ENCODE results near the gene RABGAP1L.

Gene RABGAP1L

DNA sequence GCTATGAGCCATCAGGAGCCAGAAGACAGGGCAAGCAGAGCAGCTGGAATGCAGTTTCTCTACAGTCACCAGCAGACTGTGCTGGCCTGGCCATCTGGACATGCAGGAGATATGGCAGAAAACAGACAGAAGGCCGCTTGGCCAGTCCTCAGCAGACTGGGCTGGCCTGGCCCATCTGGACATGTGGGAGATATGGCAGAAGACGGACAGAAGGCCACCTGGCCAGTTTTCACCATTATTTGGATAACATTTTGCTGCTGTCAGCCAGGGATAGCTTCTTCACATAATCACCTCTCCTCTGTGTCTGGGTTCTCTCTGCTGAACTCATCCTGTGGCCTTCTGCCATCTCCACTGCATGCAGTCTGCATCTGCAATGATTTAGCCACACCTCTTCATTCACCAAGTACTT lies 815.4 kb downstream of the RABGAP1L start:
- TF ChIP-seq POLR2A (IDR thresholded peaks at IDR 0.05; ENCODE audit: low read length): no peak
- no peak for TF ChIP-seq GATA1 (IDR thresholded peaks at IDR 0.05; ENCODE audit: low read depth, low read length)
- no peak for DNase-seq

DNA sequence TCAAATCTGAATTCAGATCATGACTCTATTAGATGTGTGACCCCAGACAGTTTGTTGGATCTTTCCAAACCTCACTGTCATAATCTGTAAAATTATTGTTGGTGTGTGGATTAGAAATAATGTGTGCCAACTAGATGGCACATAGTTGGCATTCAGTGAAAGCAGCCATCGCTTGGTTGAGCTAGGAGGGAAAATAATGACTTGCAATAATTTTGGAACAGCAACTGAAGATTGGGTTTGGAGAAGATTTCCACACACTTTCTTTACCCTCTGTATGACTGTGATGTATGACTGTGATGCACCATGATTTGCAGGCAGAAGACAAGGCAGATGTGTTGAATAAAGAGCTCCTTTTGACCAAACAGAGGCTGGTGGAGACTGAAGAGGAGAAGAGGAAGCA lies 816.4 kb downstream of the RABGAP1L start:
- DNase-seq: peak in 1 of 2 experiments; percentile 10
- TF ChIP-seq GATA1 (IDR thresholded peaks at IDR 0.05; ENCODE audit: low read depth, low read length): no peak
- TF ChIP-seq POLR2A (IDR thresholded peaks at IDR 0.05; ENCODE audit: low read length): no peak

DNA sequence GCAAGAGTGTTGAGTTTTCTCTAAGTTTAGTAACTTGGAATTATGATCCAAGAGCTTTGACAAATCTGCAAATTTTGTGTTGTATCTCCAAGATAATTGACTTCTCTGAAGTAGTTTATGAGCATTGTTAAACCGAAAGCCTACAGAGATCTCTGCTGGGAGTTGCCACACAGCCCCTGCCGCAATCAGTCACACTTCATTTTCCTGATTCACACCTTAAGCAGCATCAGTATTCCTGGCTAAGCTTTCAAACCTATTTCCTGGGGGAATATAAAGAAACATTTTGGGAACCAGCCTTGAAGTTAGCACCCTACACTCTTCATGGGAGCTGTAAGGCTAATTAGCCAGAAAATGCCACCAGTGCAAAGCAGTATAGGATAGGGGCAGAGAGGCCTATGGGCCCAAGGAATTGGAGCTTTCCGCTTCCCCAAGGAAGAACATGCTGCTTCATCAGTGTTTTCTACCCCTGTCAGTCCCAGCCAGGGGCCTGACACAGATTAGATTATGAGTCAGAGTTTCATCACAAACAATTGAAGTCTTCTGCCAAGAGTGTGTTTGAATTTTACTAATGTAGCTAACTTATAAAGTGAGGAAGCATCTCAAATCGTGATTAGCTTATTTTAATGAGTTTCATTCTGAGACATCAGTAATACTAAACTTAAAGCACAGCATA lies 817.3 kb downstream of the RABGAP1L start:
- DNase-seq: peak in 1 of 2 experiments; percentile 34
- no peak for TF ChIP-seq GATA1 (IDR thresholded peaks at IDR 0.05; ENCODE audit: low read depth, low read length)

GRCh38 chr1:174982971-174983689 lies 823.8 kb downstream of the RABGAP1L start:
- no peak for TF ChIP-seq POLR2A (IDR thresholded peaks at IDR 0.05; ENCODE audit: low read length)
- no peak for TF ChIP-seq GATA1 (IDR thresholded peaks at IDR 0.05; ENCODE audit: low read depth, low read length)
- peak; percentile 67 to 77 for DNase-seq

DNA sequence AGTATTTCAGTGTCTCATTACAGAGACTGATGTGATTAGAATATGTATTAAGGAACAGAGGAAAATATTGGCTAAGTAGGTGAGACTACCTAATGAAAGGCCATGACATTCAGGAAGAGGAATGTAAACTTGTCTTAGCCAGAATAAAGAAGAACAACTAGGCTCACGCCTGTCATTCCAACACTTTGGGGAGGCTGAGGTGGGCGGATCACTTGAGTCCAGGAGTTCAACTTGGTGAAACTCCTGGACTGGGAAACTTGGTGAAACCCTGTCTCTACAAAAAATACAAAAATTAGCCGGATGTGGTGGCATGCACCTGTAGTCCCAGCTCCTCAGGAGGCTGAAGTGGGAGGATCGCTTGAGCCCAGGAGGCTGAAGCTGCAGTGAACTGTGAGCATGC lies 825.6 kb downstream of the RABGAP1L start:
- DNase-seq: no peak
- TF ChIP-seq GATA1 (IDR thresholded peaks at IDR 0.05; ENCODE audit: low read depth, low read length) (no peak), POLR2A (IDR thresholded peaks at IDR 0.05; ENCODE audit: low read length) (no peak)

DNA sequence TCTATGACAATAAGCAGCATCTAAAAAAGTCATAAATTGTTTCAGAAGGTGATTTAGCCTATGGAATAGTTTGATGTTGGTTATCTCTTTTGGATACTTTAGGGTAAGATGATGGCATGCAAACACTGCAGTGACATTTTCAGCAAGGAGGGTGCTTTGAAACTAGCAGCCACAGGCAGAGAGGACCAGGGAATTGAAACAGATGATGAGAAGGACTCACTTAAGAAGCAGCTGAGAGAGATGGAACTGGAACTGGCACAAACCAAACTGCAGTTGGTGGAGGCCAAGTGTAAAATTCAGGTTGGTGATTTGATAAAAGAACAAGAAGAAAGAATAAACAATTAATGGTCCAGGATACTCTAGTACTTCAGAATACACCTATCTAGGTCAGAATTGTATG lies 829.2 kb downstream of the RABGAP1L start:
- no peak for DNase-seq
- TF ChIP-seq GATA1 (IDR thresholded peaks at IDR 0.05; ENCODE audit: low read depth, low read length) (no peak), POLR2A (IDR thresholded peaks at IDR 0.05; ENCODE audit: low read length) (no peak)

GRCh38 chr1:174988986-174989385 lies 829.7 kb downstream of the RABGAP1L start:
- no peak for DNase-seq
- TF ChIP-seq POLR2A (IDR thresholded peaks at IDR 0.05; ENCODE audit: low read length) (no peak), GATA1 (IDR thresholded peaks at IDR 0.05; ENCODE audit: low read depth, low read length) (no peak)

- no peak for DNase-seq
- TF ChIP-seq GATA1 (IDR thresholded peaks at IDR 0.05; ENCODE audit: low read depth, low read length): no peak
- no peak for TF ChIP-seq POLR2A (IDR thresholded peaks at IDR 0.05; ENCODE audit: low read length)
Observed at GRCh38 chr1:174989536-174990220, 830.4 kb downstream of the RABGAP1L start.

GRCh38 chr1:174990382-174990999 lies 831.2 kb downstream of the RABGAP1L start:
- peak; percentile 49 to 58 for DNase-seq
- no peak for TF ChIP-seq GATA1 (IDR thresholded peaks at IDR 0.05; ENCODE audit: low read depth, low read length)
- no peak for TF ChIP-seq POLR2A (IDR thresholded peaks at IDR 0.05; ENCODE audit: low read length)

GRCh38 chr1:174991473-174991872 lies 832.2 kb downstream of the RABGAP1L start:
- no peak for TF ChIP-seq POLR2A (IDR thresholded peaks at IDR 0.05; ENCODE audit: low read length)
- TF ChIP-seq GATA1 (IDR thresholded peaks at IDR 0.05; ENCODE audit: low read depth, low read length): no peak
- no peak for DNase-seq

DNA sequence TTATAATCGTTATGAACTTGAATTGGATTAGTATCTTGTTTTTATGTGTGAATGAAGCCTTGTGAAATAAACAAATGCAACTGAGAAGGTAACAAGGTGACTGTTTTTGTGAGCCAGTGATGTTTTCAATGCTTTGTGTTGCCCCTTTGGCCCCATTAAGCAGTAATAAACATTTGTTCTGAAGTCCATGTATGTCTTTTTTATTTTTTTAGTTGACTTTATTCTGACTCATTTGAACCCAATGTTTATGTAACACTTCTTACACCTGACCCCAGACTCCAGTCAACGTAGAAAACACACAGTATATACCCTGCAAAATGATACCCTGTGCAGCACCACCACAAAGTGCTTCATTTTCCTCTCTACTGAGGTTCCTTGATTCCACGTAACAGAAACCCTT lies 835.8 kb downstream of the RABGAP1L start:
- TF ChIP-seq POLR2A (IDR thresholded peaks at IDR 0.05; ENCODE audit: low read length): no peak
- no peak for TF ChIP-seq GATA1 (IDR thresholded peaks at IDR 0.05; ENCODE audit: low read depth, low read length)
- no peak for DNase-seq

GRCh38 chr1:174995916-174996315 lies 836.6 kb downstream of the RABGAP1L start:
- TF ChIP-seq POLR2A (IDR thresholded peaks at IDR 0.05; ENCODE audit: low read length) (no peak), GATA1 (IDR thresholded peaks at IDR 0.05; ENCODE audit: low read depth, low read length) (no peak)
- no peak for DNase-seq

DNA sequence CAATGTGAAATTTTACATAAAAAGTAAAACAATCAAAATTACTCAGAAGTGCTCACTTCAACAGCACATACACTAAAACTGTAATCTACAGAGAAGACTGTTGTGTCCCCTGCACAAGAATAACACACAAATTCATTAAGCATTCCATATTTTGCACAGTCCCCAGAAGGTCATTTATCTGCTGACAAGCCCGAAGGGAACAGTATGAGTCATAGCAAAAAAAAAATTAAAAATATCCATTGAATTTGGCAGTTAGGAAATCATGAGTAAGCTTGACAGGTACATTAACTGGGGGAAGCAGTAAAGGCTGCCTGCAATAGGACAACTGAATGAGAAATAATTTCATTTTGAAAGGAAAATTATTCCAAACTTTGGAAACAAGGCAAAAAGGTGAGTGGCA lies 837.2 kb downstream of the RABGAP1L start:
- TF ChIP-seq GATA1 (IDR thresholded peaks at IDR 0.05; ENCODE audit: low read depth, low read length): no peak
- TF ChIP-seq POLR2A (IDR thresholded peaks at IDR 0.05; ENCODE audit: low read length): no peak
- DNase-seq: peak; percentile 31 to 34

DNA sequence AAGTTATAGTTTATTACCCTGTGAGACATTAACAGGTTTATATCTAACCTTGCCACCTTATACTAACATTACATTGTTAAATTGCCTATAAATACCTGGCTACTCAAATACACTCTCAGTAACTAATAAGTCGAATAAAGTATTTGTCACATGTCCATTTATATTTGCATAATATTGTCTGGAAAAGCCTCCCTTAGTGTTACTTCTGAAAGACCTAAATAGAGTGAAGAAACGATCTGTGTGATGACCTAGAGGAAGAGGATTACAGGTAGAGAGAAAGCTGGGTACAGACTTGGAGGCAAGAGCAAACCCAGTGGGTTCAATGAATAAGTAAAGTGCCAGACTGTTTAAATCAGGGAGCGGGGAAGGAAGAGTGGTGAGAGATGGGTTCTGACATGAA lies 837.7 kb downstream of the RABGAP1L start:
- TF ChIP-seq POLR2A (IDR thresholded peaks at IDR 0.05; ENCODE audit: low read length) (no peak), GATA1 (IDR thresholded peaks at IDR 0.05; ENCODE audit: low read depth, low read length) (no peak)
- peak in 1 of 2 experiments; percentile 14 for DNase-seq

Measured in erythroblast (primary cell).